B cell (primary cell): ENCODE data around the gene CAV3. TPM values are rescaled to one million over a fixed set of nuclear protein-coding genes. Genes with fewer than 3 reads are reported as not detected.

Experiments
- ATAC-seq: fragments of 200-7000 bp; cut with Tn5 transposase; one replicate; pipeline ENCODE4 v1.10.0; 2021; ENCODE audit warnings: low read depth, mild to moderate bottlenecking, moderate number of reproducible peaks, moderate library complexity
- CTCF ChIA-PET: fragments of 350-600 bp; sonication (Branson Sonifier 250); formaldehyde crosslinking; loops from one replicate; lab custom pipeline; 2021; ENCODE audit warnings: antibody characterized with exemption, inconsistent platforms; lab: Charles Lee
- POLR2A ChIA-PET: fragments of 350-600 bp; sonication (Branson Sonifier 250); formaldehyde crosslinking; loops from one replicate; lab custom pipeline; 2021; ENCODE audit warnings: antibody characterized with exemption; lab: Charles Lee
- DNase-seq: peaks from one replicate; pipeline ENCODE4 v3.0.0; 2013
- H2AFZ ChIP-seq: 2 replicates; pipeline ENCODE4 v1.6.1; 2012; ENCODE audit warnings: mild to moderate bottlenecking, low read depth, low read length; ENCODE audit not compliant: insufficient read depth, poor library complexity, severe bottlenecking
- H3K27ac ChIP-seq, 2 donors: 1 replicate in 1 of 2; 2 replicates in 1 of 2; pipeline ENCODE4 v1.5.1; 2012 to 2013; ENCODE audit warnings: low read length in 2 of 2, mild to moderate bottlenecking in 2 of 2, moderate library complexity in 1 of 2
- H3K27me3 ChIP-seq, 4 experiments: fragments of 200-600 bp in 1 of 4; sonication (generic) in 1 of 4; replicated peaks in 1 of 4; 1 replicate in 2 of 4; 2 replicates in 2 of 4; pipeline versions ENCODE4 v1.6.1 to v1.7.0; 2013 to 2016; ENCODE audit warnings: low read length in 3 of 4, mild to moderate bottlenecking in 2 of 4, mixed read lengths in 1 of 4, moderate library complexity in 1 of 4; ENCODE audit not compliant: insufficient read depth in 4 of 4, control insufficient read depth in 3 of 4; ENCODE audit errors: control extremely low read depth in 1 of 4
- H3K36me3 ChIP-seq, 2 experiments: replicated peaks in 1 of 2; 1 replicate in 1 of 2; 2 replicates in 1 of 2; pipeline versions ENCODE4 v1.6.1 to v1.7.1; 2013; ENCODE audit warnings: low read length in 1 of 2; ENCODE audit not compliant: insufficient read depth in 2 of 2, control insufficient read depth in 1 of 2; ENCODE audit errors: control extremely low read depth in 1 of 2, extremely low read depth in 1 of 2
- H3K4me1 ChIP-seq, 2 donors: fragments of 200-600 bp in 1 of 2; sonication (generic) in 1 of 2; 1 replicate in 1 of 2; 2 replicates in 1 of 2; pipeline versions ENCODE4 v1.5.1 to v1.6.1; 2013 to 2017; ENCODE audit warnings: low read length in 2 of 2; ENCODE audit not compliant: control insufficient read depth in 2 of 2, insufficient read depth in 2 of 2
- H3K4me2 ChIP-seq: replicated peaks from 2 replicates; pipeline ENCODE3; 2012; ENCODE audit warnings: mild to moderate bottlenecking, low read depth, low read length; ENCODE audit not compliant: poor library complexity, severe bottlenecking
- H3K4me3 ChIP-seq, 5 experiments: fragments of 200-600 bp in 1 of 5; sonication (generic) in 1 of 5; 1 replicate in 3 of 5; 2 replicates in 2 of 5; pipeline versions ENCODE4 v1.5.1 to v1.7.0; 2011 to 2016; ENCODE audit warnings: low read length in 4 of 5, mild to moderate bottlenecking in 4 of 5, low read depth in 2 of 5, control low read depth in 1 of 5, moderate library complexity in 1 of 5; ENCODE audit not compliant: insufficient read depth in 1 of 5; ENCODE audit errors: control extremely low read depth in 1 of 5, extremely low read depth in 1 of 5
- H3K79me2 ChIP-seq: fragments of 200-600 bp; sonication (generic); one replicate; pipeline ENCODE4 v1.6.0; 2016; ENCODE audit warnings: low read length; ENCODE audit not compliant: control insufficient read depth, insufficient read depth
- H3K9ac ChIP-seq: fragments of 200-600 bp; sonication (generic); 2 replicates; pipeline ENCODE4 v1.6.1; 2017; ENCODE audit warnings: mild to moderate bottlenecking, low read length, moderate library complexity
- H3K9me3 ChIP-seq, 3 donors: one replicate each; pipeline versions ENCODE4 v1.6.1 to v1.7.1; 2013; ENCODE audit warnings: low read length in 2 of 3; ENCODE audit not compliant: control insufficient read depth in 2 of 3, insufficient read depth in 1 of 3; ENCODE audit errors: control extremely low read depth in 1 of 3
- H4K20me1 ChIP-seq: 2 replicates; pipeline ENCODE4 v1.6.0; 2012; ENCODE audit warnings: mild to moderate bottlenecking, low read length; ENCODE audit not compliant: insufficient read depth, control insufficient read depth, poor library complexity, severe bottlenecking
- H3K27ac Mint-ChIP-seq: one replicate; pipeline ENCODE4 v1.8.0; 2021; ENCODE audit warnings: mixed read lengths
- H3K27me3 Mint-ChIP-seq: one replicate; pipeline ENCODE4 v1.8.0; 2021; ENCODE audit warnings: mixed read lengths
- H3K4me1 Mint-ChIP-seq: one replicate; pipeline ENCODE4 v1.8.0; 2021; ENCODE audit warnings: mixed read lengths
- H3K4me3 Mint-ChIP-seq: one replicate; pipeline ENCODE4 v1.8.0; 2021; ENCODE audit warnings: mixed read lengths
- H3K9me3 Mint-ChIP-seq: one replicate; pipeline ENCODE4 v1.8.0; 2022; ENCODE audit warnings: mixed read lengths; ENCODE audit not compliant: insufficient read depth
- CTCF ChIP-seq: fragments of 200-600 bp; IDR thresholded peaks from one replicate; pipeline ENCODE4 v1.8.0; 2022; ENCODE audit warnings: antibody characterized with exemption, mild to moderate bottlenecking
- EZH2 ChIP-seq: IDR thresholded peaks from 2 replicates; pipeline ENCODE4 v1.6.1; 2012; ENCODE audit warnings: borderline replicate concordance, low read depth, mild to moderate bottlenecking, moderate library complexity, low read length; ENCODE audit not compliant: insufficient read depth, poor library complexity, severe bottlenecking
- WGBS: methylation state at CpG from one replicate; pipeline ENCODE4 v1.1.5; 2013; ENCODE audit warnings: missing lambda C conversion rate; ENCODE audit not compliant: insufficient coverage; 5-methylcytosine and 5-hydroxymethylcytosine counted together
- intact Hi-C: fragments of 100-400 bp; cut with micrococcal nuclease; formaldehyde crosslinking; loops from one replicate; pipeline ENCODE4 v1.10.0; 2022
- polyA plus RNA-seq: library from polyadenylated mRNA; depleted of rRNA; stranded (reverse); fragments of >200 nt; gene quantifications from 2 replicates; pipeline ENCODE4 v1.2.3, GENCODE V29; 2012
- total RNA-seq, 2 donors: library from RNA; stranded (reverse); fragments of 120-200 nt in 1 of 2; gene quantifications; 1 replicate in 1 of 2; 2 replicates in 1 of 2; pipeline versions ENCODE4 v1.2.3 to v1.2.4, GENCODE V29; 2013 to 2022

Gene CAV3
- total and polyA plus RNA-seq, 2 donors (not counting 1 experiment from before 2014, with no cell fraction given) = not detected

DNA sequence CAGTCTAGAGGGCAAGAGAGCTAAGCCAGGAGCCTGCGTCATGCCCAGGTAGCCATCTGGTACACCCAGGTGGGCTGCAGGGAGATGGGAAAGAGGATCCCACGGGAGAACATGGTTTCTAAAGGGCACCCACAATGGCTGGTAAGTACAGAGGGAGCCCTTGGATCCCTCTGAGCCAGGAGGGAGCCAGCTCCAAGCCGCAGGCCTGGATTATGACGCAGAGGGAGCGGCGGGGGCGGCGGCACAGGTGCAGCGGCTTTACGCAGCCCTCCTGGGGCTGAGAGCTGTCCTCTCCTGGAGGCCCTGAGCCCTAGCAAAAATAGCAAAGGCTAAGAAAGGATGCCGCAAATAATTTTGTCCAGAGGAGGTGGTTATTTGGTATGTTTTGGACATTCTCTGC, 2.8 kb downstream of the CAV3 start:
- Histone ChIP-seq H3K27me3 (no peaks in the 10 kb centered on the region), H3K4me3 (no peak overlapping the region), H3K79me2 (no peaks in the 10 kb centered on the region), H3K4me1 (no peaks in the 10 kb centered on the region), H3K9me3 (peaks cover 0 to 6% (median 0%) of the 10 kb centered on the region in 3 donors), H3K9ac (no peak overlapping the region), H2AFZ (no peak overlapping the region), H4K20me1 (no peaks in the 10 kb centered on the region), H3K4me2 (no peak overlapping the region), H3K36me3 (no peaks in the 10 kb centered on the region), H3K27ac (no peak overlapping the region)
- POLR2A ChIA-PET = no interaction called here
- Mint-ChIP-seq H3K4me1 (no peaks in the 10 kb centered on the region), H3K4me3 (no peak overlapping the region), H3K9me3 (no peaks in the 10 kb centered on the region), H3K27me3 (peaks cover 12% of the 10 kb centered on the region), H3K27ac (no peak overlapping the region)
- TF ChIP-seq CTCF (no peak), EZH2 (no peak)
- no peak for ATAC-seq
- DNase-seq = no peak
- 88% methylated on average over 11 of the region's 11 CpGs for WGBS
- CTCF ChIA-PET = no interaction called here
- intact Hi-C loops = no loop called here

- CTCF ChIA-PET = no interaction called here
- Mint-ChIP-seq H3K4me1 (no peaks in the 10 kb centered on the region), H3K4me3 (no peak overlapping the region), H3K9me3 (no peaks in the 10 kb centered on the region), H3K27ac (no peak overlapping the region), H3K27me3 (peaks cover 13% of the 10 kb centered on the region)
- H2AFZ ChIP-seq = no peak overlapping the region
- no peak overlapping the region for H3K9ac ChIP-seq
- no peak overlapping the region for H3K4me3 ChIP-seq
- H3K4me1 ChIP-seq = no peaks in the 10 kb centered on the region
- no peaks in the 10 kb centered on the region for H3K79me2 ChIP-seq
- DNase-seq (no peak), ATAC-seq (no peak)
- POLR2A ChIA-PET = no interaction called here
- no peak for TF ChIP-seq EZH2
- TF ChIP-seq CTCF = no peak
- intact Hi-C loops = no loop called here
- H3K36me3 ChIP-seq = no peaks in the 10 kb centered on the region
- no peaks in the 10 kb centered on the region for H4K20me1 ChIP-seq
- H3K4me2 ChIP-seq = no peak overlapping the region
- WGBS = 84% methylated on average over 2 of the region's 4 CpGs
- H3K9me3 ChIP-seq = peaks cover 0 to 6% (median 0%) of the 10 kb centered on the region in 3 donors
- H3K27me3 ChIP-seq = no peaks in the 10 kb centered on the region
- H3K27ac ChIP-seq = no peak overlapping the region
Measured at GRCh38 chr3:8737301-8737700, 3.7 kb downstream of the CAV3 start.
